Measurements from ENCODE around the gene LRP1B. TPM values are rescaled to one million over a fixed set of nuclear protein-coding genes. Genes with fewer than 3 reads are reported as not detected.

The LRP1B gene
- total RNA-seq, 2 donors from 2014 or later, result 0.91 to 1.2 TPM

- H3K9me3 ChIP-seq, result no peaks in the 10 kb centered on the region
- no peaks in the 10 kb centered on the region for H3K4me1 ChIP-seq (replicated peaks)
- no peak for DNase-seq (ENCODE audit: low spot score)
- H3K27me3 ChIP-seq (replicated peaks; ENCODE audit: insufficient read depth), result no peaks in the 10 kb centered on the region
- WGBS, result 74% methylated on average over 5 of the region's 5 CpGs
- H3K27ac ChIP-seq, result no peak overlapping the region
- H3K36me3 ChIP-seq, result no peaks in the 10 kb centered on the region
- H3K4me3 ChIP-seq, result no peak overlapping the region
- intact Hi-C loops (cut with DNase I), result no loop called here
- TF ChIP-seq POLR2AphosphoS5 (IDR thresholded peaks at IDR 0.05) (no peak), CTCF (IDR thresholded peaks at IDR 0.05) (no peak), POLR2A (IDR thresholded peaks at IDR 0.05) (no peak)
Measured at GRCh38 chr2:140542627-140543026, 1588.2 kb downstream of the LRP1B start.

DNA sequence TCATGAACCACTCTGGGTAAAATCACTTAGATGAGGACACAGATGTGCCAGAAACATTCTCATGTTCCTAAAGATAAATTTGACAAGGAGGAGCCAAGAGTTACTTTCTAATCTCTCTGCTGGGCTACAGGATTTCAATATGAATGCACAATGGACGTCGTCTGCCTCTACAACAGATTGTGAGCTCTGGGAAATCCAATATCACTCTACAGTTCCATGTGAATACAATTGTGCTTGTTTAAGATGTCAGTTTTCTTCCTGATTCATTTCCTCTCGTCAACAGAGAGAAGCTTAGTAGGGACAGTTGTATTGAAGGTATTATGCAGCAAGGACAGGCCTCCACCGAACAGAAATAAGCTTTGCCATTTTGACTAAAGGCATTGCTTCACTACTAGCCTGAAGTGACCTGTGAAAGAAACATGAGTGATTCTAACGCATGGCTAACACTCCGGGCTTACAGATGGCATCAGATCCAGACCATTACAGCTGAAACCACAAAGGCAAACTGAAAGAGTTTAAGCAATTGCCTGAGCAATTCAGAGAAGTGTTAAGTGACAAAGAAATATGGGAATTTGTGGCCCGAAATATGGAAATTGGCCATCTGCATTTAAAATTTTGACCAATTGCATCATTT, 1591.5 kb downstream of the LRP1B start:
- no peak overlapping the region for H3K27ac ChIP-seq

GRCh38 chr2:140529706-140530105, 1601.1 kb downstream of the LRP1B start:
- no peaks in the 10 kb centered on the region for H3K4me1 ChIP-seq (replicated peaks)
- H3K9me3 ChIP-seq, result no peaks in the 10 kb centered on the region
- no peak for DNase-seq (ENCODE audit: low spot score)
- no peak overlapping the region for H3K4me3 ChIP-seq
- H3K27ac ChIP-seq, result no peak overlapping the region
- WGBS, result 87% methylated on average over 2 of the region's 2 CpGs
- H3K36me3 ChIP-seq, result no peaks in the 10 kb centered on the region
- intact Hi-C loops (cut with DNase I), result no loop called here
- no peaks in the 10 kb centered on the region for H3K27me3 ChIP-seq (replicated peaks; ENCODE audit: insufficient read depth)
- TF ChIP-seq POLR2AphosphoS5 (IDR thresholded peaks at IDR 0.05), result no peak
- no peak for TF ChIP-seq CTCF (IDR thresholded peaks at IDR 0.05)
- no peak for TF ChIP-seq POLR2A (IDR thresholded peaks at IDR 0.05)

More for the DNA sequence above, 1591.5 kb downstream of the LRP1B start:
- H3K9me3 ChIP-seq, result no peaks in the 10 kb centered on the region
- no peaks in the 10 kb centered on the region for H3K4me1 ChIP-seq (replicated peaks)
- no peaks in the 10 kb centered on the region for H3K27me3 ChIP-seq (replicated peaks; ENCODE audit: insufficient read depth)
- no peak for DNase-seq (ENCODE audit: low spot score)
- 88% methylated on average over 7 of the region's 7 CpGs for WGBS
- no peak overlapping the region for H3K4me3 ChIP-seq
- H3K36me3 ChIP-seq, result no peaks in the 10 kb centered on the region
- intact Hi-C loops (cut with DNase I), result no loop called here
- no peak for TF ChIP-seq POLR2A (IDR thresholded peaks at IDR 0.05)
- no peak for TF ChIP-seq CTCF (IDR thresholded peaks at IDR 0.05)

GRCh38 chr2:140528982-140529381, 1601.8 kb downstream of the LRP1B start:
- Histone ChIP-seq H3K4me3 (no peak overlapping the region), H3K9me3 (no peaks in the 10 kb centered on the region), H3K4me1 (replicated peaks) (no peaks in the 10 kb centered on the region), H3K27ac (no peak overlapping the region), H3K36me3 (no peaks in the 10 kb centered on the region), H3K27me3 (replicated peaks; ENCODE audit: insufficient read depth) (no peaks in the 10 kb centered on the region)
- intact Hi-C loops (cut with DNase I), result no loop called here
- DNase-seq (ENCODE audit: low spot score), result no peak
- TF ChIP-seq CTCF (IDR thresholded peaks at IDR 0.05) (no peak), POLR2AphosphoS5 (IDR thresholded peaks at IDR 0.05) (no peak), POLR2A (IDR thresholded peaks at IDR 0.05) (no peak)
- WGBS, result 83% methylated on average over 2 of the region's 2 CpGs

- H3K27ac ChIP-seq, result no peak overlapping the region
- H3K9me3 ChIP-seq, result no peaks in the 10 kb centered on the region
- H3K27me3 ChIP-seq (replicated peaks; ENCODE audit: insufficient read depth), result no peaks in the 10 kb centered on the region
- no peak for DNase-seq (ENCODE audit: low spot score)
- no peak overlapping the region for H3K4me3 ChIP-seq
- intact Hi-C loops (cut with DNase I), result no loop called here
- H3K36me3 ChIP-seq, result no peaks in the 10 kb centered on the region
- no peaks in the 10 kb centered on the region for H3K4me1 ChIP-seq (replicated peaks)
- TF ChIP-seq POLR2AphosphoS5 (IDR thresholded peaks at IDR 0.05) (no peak), CTCF (IDR thresholded peaks at IDR 0.05) (no peak), POLR2A (IDR thresholded peaks at IDR 0.05) (no peak)
Measured at GRCh38 chr2:140526575-140526974, 1604.2 kb downstream of the LRP1B start.
